Hematopoietic multipotent progenitor cell treated with erythropoietin and hydrocortisone succinate and interleukin-3 and kit ligand, for 6 days (in vitro differentiated cells): ENCODE data around the gene TMEM208.

ENCODE experiments used
- DNase-seq: peaks from one replicate; pipeline ENCODE4 v3.0.0-alpha.2; 2015

Gene TMEM208

DNA sequence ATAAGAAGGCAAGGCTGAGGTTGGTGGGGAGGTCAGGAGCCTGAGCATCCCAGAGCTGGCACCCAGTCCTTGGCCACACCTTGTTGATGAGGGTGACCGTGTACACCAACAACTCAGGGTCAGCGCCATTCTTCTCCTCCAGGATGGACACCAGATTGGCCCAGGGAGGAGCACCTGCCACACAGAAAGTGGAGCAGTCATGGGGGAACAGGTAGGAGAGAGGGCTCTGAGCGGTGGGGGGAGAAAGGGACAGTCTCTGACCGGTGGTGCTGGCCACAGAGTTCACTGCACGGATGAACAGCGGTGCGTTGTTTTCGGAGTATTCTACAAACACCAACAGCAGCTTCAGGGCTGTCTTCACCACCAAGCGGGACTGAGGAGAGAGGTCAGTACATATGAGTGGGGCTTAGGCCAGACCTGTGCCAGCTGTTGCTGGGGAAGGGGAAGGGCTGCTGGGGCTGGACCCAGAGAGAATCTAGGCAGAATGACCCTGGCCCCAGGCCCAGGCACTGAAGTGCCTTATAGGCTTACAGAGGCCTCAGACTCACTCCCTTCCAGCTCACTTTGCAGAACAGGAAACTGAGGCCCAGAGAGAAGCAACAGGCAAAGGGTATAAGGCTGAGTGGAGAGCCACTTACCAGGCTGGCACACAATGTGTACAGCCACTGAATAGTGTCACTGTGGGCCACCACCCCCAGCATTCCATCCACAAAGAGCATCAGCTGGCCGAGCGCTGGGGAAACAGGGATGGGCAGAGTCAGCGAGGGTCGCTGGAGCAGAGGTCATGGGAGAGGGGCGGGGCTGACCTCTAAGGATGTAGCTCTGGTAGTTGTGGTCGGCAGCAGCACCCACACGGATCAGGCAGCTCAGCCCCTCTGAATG lies 10.7 kb downstream of the TMEM208 start:
- DNase-seq: no peak

DNA sequence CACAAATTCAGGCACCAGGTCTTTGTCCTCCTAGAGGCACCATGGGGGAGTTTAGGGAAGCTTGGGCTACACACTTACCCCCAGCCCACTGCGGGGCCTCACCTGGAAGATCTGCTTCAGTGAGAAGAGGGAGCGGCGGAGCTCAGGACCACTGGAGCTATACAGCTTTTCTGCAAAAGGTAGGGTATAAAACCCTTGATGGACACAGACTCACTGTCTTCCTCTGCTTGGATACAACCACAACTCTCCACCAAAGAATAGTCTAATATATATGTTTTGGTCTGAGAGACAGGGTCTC lies 11.3 kb downstream of the TMEM208 start:
- no peak for DNase-seq

DNA sequence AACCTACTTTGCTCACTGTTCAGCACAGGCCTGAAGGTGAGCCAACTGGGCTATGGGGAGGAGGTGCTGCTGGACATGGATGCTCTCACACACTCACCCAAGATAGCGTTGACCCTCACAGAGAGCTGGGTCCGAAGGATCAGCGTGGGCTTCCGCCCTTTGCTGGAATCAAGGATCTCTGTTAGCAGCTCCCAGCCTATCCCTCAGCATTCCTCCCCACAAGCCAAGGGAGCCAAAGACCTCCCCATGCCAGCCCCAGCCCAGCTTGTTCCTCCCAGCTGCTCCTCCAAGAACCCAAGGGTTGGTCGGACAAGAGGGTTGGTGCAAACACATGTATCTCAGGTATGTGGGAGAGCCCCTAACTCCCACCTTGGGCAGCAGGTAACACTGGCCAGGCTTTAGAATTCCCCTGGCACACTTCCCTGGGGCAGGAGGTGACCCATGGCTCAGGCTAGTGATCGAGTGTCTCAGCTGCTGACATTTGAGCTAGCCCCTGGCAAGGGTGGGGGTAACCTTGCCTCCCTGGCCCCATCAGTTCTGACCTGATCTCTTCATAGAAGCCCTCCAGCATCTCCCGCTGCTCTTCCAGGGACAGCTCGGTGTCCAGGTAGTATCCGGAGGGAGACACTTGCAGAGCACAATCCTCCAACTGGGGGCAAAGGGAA lies 12.0 kb downstream of the TMEM208 start:
- no peak for DNase-seq

DNA sequence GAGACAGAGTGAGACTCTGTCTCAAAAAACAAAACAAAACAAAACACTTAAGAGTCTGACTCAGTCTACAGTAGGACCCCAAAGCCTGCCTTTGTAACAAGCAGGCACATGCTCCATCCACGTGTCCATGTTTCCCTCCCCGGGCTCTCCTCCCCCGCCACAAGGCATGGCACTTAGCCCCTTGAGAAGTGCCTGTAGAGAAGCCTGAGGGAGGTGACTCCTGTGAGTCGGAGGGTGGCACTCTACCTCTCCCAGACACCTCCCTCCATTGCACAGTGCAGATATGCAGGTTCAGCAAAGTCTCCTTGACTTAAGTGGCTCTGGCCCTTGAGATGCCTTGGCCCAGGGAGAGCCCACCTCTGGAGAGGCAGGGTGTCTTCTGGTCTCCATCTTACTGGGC lies 13.6 kb downstream of the TMEM208 start:
- peak; percentile 37 for DNase-seq

DNA sequence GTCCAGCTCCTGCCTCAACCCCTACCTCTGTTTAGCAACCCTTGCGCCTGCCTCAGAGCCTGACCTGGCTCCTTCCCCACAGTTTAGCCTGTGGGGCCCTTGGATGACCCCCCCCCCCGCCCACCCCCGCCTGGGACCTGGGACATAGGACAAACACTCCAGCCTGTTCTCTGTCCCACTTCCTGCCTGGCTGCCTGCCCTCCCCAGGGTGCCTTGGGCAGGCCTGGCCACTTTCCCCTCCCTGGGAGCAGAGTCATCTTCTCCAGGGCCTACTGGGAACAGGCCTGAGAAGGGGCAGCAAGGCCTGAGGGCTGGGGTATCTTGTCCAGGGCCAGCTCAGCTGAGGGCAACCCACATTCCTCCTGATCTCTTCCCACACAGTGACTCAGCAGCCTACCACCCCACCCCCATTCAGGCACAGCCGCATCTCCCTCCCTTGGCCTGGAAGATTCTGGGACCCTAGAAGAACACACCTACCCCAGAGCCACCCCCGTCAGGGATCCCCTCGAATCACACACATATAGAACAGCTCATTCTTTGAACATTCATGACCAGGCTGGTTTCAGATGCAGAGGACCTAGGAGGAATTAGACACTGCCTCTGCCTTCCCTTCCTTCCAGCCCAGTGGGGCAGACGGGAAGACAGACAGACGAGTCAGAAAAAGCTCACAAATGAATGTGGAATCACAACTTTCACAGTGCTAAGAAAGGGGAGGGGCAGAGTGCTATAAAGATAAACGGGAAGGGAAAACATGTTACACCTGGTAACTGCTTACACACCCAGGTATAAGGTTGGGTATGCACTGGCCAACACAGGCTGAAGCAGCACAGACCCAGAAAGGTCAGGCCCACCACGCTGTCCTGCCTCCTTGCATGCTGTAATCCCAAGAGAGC lies 14.3 kb downstream of the TMEM208 start:
- DNase-seq: no peak

DNA sequence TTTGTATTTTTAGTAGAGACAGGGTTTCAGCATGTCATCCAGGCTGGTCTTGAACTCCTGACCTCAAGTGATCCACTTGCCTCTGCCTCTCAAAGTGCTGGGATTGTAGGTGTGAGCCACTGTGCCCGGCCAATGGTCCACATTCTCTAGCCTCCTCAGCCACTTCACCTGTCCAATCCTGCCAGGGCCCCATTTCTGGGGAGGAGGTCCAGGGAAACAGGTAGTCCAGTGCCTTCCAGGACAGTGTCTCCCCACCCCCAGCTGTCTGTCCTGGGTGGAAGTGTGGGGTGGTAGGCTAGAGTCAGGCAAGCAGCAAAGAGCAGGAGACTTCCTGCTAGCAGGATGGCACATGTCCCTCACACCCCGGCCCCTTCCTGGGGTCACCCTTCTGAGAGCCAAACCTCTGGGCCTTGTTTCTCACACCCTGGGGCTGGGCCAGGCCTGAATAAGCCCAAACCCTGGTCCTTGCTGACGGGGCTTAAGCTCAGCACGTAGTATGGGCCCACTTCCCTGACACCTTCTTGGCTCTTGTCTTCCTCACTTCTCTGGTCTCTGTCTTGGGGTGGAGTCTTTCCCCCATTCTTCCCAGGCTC lies 15.3 kb downstream of the TMEM208 start:
- no peak for DNase-seq

DNA sequence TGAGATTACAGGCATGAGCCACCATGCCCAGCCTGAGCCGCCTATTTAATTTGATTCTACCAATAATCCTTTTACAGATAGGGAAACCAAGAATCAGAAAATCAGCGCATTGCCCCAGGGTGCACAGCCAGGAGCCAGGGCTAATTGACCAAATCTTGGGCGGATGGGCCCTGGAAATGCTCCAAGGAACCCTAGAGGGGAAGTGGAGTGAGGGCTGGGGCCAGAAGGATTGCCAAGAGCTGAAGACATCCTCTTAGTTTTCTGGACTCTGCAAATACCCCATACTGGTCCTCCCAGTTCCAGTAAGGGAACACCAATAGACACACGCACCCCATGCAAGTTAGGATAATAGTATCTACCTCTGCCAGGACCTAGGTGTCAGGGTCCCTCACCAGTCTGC lies 16.6 kb downstream of the TMEM208 start:
- no peak for DNase-seq

DNA sequence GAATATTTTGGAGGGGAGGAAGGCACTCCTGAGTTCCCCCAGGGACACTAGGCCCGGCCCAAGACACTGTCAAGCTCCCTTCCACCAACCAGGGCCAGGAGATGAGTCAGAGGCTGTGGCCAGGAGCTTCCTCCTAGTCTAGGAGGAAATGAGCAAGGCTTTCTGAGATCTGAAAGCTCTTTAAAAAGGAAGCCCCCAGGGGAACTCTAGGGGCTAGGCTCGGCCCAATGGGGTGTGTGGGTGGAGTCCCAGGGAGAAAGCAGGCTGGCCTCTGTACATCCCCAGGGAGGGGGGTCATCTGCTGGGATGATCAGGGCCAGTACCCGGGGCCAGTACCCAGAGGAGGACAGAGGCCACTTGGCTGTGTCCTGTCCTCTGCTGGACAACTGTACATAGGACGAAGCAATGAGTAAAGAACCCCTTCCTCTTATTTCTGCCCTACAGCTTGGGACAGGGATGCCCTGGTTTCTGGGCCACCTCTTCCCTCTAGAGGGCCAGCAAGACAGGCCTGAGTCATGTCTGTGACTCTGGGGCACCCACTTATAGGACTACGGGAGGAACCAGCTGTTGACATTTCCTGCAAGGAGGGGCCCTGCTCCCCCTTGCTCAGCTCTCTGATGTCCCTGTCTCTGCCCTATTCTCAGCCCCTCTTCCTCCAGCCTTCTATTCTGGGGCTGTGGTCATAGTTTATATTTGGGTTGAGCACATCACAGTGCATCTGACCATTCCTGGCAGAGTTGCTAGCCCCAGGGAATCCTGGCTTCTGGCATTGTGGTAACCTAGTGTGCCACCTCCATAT lies 17.7 kb downstream of the TMEM208 start:
- DNase-seq: peak; percentile 89

DNA sequence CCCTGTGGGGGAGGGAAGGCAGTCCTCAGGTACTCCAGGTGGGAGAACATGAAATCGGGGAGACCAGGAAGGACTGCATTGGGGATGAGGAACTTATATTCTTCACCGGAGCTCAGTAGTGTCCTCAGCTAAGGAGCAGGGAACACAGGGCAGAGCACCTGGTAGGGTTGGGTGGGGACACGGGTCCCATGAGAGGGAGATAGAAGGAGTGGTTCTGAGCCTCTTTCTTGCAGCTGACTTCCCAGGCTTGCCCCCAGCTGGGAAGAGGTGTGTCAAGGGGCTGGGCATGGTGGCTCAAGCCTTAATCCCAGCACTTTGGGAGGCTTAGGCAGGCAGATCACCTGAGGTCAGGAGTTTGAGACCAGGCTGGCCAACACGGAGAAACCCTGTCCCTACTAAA lies 18.3 kb downstream of the TMEM208 start:
- DNase-seq: no peak

DNA sequence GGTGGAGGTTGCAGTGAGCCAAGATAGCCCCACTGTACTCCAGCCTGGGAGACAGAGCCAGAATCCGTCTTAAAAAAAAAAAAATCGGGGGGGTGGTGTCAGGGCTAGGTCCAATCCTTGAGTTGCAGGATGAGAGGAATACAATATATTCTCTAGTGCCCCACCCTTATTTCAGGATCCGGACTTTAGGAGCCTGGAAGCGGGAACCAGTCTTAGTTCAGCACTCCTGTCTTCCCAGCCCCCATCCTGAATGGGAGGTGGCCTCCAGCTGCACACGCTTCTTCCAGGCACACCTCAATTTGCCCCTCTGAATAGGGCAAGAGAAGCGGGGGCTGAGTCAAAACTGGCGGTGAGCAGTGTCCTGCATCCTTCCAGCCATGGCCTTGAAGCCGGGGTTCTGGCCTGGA lies 18.7 kb downstream of the TMEM208 start:
- DNase-seq: no peak

DNA sequence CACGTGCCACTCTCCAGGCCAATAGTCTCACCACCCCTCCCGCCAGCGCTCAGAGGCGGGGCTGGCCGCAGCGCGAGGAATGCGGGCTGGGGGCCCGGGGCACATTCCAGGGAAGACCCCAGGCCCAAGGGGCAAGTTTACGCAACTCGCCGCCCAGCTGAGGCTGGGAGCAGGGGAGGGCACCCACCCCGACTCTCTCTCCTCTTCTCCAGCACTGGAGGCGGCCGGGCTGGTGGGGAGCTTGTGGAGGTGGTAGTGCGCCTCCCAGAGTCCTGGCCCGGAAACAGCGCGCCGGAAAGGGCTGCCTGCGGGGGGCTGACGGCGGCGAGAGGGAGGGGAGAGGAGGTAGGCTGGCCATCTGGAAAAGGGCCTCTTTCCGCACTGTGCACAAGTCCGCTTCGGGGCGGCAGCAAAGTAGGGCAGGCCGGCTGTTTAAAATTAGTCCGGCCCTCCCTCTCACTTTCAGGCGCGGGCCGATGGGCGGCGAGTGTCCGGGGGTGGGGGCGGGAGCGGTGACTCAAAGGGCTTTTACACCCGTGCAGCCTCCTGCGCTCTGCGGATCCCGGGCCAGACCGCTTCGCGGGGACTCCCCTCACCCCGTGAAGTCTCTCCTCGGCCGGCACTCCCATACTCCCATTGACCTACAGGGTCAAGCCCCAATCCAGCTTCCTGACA lies 19.3 kb downstream of the TMEM208 start:
- peak; percentile 83 for DNase-seq

DNA sequence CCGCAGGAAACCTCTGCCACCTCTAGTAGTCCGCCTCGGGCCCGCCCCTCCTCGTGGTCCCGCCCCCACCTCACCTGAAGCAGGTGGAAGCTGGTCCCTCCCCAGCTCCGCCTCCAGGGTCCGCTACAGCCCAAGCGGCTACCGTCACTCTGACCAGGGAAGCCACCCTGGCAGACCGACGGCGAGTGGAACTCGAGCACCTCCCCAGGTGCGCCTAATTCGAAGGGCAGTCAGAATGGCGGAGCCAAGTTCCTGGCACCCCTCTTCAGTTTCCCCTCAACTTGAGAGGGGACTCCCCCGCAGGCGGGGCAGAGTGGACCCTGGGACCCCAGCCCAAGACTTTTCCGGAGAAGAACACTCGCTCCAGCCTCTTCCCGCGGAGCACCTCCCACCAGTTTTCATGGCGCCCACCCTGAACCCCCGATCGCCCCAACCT lies 19.8 kb downstream of the TMEM208 start:
- peak; percentile 41 for DNase-seq

DNA sequence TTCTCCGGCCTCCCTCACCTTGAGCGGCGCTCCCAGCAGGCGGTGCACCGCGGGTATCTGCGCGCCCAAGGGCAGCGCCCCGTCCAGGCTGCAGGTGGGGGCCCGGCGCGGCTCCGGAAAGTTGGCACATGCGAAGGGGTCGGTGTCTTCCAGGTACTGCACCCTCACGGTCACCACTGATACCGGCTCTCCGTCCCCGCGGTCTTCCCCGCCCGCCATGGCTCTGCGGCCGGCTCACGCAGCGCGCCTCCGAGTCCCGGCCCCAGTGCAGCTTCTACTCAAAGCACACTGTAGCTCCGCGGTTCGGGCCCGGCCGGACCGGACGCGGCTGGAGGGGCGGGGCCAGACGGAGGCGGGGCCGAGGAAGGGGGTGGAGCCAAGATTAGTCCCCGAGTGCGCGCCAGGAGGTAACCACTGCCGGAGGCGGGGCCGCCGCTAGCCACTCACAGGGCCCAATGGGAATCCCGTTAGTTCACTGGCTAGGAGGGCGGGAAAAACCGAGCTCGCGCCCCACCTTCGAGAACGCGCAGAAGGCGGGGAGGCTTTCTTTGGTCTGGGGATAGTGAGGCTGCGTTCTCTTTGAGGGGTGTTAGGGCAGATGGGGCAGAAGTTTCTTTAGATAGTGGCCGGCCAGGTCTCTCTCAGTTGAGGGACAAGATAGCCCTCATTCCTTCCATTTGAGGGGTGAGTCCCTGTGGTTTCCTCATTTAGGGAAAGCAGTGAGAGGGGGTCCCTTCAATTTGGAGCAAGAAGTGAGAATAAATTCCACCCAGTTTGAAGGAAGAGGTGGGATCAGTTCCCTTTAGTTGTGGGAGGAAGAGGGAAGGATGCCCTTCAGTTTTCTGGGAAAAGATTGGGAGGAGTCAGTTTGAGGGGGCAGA lies 20.5 kb downstream of the TMEM208 start, which contains the start of gene FHOD1:
Gene FHOD1 (minus strand): TSS at position 290 of the 881 bp plus-strand sequence. CDS start 71 bp downstream, at position 219.
- DNase-seq: peak; percentile 99

DNA sequence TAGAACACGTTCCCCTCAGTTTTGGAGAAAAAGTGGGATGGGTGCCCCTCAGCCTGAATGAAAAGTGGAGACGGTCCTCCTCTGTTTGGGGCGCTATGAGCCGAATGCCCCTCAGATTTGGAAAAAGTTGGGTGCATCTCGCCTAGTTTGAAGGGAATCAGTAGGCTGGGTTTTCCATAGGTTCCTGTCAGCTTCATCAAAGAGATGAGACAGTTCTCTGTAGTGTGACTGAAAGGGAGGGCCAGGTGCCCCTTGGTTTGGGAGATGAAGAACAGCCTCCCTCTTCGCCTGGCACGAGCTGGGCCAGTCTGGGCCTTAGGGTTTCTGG lies 21.1 kb downstream of the TMEM208 start:
- DNase-seq: peak; percentile 40

DNA sequence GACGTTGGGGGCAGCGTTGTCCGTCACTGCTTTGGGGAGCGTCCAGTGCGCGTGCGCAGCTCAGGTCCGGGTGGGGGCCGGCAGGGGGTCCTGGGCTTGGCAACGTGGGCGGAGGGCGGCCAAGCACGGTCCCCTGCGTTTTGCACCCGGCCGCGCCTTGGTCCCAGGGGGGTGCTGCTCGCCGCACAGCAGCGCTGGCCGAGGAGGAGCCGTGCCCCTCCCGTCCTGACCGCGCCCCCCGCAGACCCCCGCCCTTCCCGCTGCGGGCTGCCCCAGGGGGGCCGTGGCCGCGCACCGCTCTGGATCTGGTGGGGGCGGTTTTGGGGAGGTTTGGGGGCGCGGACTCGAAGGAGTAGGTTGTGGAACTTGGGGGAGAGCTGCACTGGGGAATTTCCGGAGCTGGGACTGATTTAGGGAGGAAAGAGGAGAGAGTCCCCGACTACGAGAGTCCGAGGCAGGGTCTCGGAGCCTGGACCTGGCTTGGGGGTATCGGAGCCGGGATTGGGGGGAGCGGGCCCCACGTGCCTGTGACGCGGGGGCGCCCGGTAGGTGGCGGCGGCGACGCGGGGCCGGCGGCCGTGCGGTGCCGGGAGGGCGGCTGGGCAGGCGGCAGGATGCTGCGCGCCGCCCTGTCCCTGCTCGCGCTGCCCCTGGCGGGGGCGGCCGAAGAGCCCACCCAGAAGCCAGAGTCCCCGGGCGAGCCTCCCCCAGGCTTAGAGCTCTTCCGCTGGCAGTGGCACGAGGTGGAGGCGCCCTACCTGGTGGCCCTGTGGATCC lies 21.7 kb downstream of the TMEM208 start, which contains the start of gene SLC9A5:
Gene SLC9A5 (plus strand): TSS at position 579 of the 777 bp plus-strand sequence. CDS start 36 bp downstream, at position 615.
- DNase-seq: no peak

DNA sequence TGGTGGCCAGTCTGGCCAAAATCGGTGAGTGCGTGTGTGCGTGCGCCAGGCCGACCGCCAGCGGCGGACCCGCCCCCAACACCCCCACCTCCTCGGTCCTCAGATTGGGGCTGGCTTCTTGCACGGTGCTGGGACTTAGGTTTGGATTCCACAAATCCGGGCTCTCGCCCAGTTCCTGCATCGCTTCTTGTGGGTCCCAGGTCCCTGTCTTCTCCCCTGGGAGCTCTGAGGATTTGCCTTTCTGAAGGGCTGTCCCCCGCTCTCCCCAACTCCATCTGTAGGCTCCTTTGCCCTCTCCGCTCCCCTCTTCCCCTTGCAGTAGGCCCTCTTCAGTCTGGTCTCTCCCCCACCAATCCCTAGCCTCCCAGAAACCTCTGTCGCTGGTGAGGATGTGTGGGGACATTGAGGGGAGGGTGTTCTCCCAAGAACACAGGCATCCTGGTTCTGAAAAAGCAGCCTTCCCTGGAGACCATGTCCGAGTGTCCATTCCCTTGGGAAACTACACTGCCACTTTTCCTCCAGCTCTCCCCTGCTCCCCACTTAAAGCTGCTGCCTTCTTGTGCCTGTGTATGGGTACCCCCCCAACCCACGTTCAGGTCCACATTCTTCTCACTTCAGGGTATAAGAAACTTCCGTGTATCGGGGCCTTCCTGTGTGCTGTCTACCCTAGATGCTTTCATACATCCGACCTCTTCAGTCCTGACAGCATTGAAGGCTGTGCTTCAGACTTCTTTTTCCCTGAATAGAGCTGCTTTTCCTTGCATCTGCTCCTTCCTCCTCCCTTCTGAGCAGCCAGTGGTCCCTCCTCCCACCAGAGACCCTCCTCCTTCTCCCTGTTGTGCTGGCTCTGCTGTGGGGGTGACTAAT lies 22.5 kb downstream of the TMEM208 start:
- DNase-seq: no peak

DNA sequence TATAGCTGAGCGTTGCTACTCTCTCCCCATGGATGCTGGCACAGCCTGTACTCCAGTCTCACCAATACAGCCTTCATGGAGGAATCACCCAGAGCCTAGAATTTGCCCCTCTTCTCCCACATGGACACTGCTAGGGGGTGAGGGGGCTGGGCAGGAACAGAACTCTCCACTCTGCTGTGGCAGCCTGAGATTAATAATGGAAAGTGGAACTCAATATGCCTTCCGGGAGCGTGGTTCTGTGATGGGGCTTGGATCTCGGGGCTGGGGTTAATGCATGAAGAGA lies 23.1 kb downstream of the TMEM208 start:
- DNase-seq: no peak

DNA sequence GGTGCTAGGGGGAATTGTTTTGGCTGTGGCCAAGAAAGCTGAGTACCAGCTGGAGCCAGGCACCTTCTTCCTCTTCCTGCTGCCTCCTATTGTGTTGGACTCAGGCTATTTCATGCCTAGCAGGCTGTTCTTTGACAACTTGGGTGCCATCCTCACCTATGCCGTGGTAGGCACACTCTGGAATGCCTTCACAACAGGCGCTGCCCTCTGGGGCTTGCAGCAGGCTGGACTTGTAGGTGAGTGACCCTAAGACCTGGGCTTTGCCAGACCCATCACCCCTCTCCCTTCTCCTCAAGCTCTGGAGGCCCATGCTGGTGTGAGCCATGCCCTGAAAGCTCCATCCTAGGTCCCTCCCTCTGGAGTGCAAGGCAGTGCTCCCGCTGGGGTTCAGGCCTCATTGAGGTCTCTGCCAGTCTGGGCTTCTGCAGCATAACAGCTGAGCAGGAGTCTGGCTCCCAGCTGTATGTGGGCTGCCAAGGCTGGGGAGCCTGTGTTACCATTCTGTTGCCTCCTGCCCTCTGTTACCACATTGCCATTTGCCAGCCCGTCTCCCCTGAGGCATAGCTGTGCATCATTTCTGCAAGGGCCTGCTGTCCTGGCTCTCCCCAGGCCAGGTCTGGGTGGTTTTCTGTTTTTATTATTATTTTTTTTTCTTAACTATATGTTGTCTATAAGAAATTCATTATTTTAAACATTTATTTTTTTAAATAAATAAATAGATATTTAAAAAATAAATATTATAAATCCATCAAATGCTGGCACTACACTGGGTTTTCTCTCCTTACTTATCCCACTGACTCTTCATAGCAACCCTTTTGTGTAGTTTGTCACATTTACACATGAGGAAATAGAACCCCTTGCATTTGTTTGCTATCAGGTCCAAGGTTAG lies 25.9 kb downstream of the TMEM208 start:
- no peak for DNase-seq
